Suprapubic skin (tissue), 4 donors: ENCODE results near the gene RASGEF1C. TPM values are rescaled to one million over a fixed set of nuclear protein-coding genes. Genes with fewer than 3 reads are reported as not detected.

Experiments used
- DNase-seq, 2 donors: peaks; one replicate each; pipeline ENCODE4 v3.0.0-alpha.2; 2019; ENCODE audit warnings: low spot score in 2 of 2
- H3K27ac ChIP-seq: fragments of 200-600 bp; sonication (generic); one replicate; pipeline ENCODE4 v1.5.1; 2019
- H3K27me3 ChIP-seq: fragments of 200-600 bp; sonication (generic); one replicate; pipeline ENCODE4 v1.5.1; 2019
- H3K36me3 ChIP-seq: fragments of 200-600 bp; sonication (generic); one replicate; pipeline ENCODE4 v1.5.1; 2019
- H3K4me1 ChIP-seq: fragments of 200-600 bp; sonication (generic); one replicate; pipeline ENCODE4 v1.5.1; 2019
- H3K4me3 ChIP-seq: fragments of 200-600 bp; sonication (generic); one replicate; pipeline ENCODE4 v1.5.1; 2019; ENCODE audit warnings: mild to moderate bottlenecking
- H3K9me3 ChIP-seq: fragments of 200-600 bp; sonication (generic); one replicate; pipeline ENCODE4 v1.5.1; 2019
- EP300 ChIP-seq: sonication (generic); formaldehyde crosslinking; IDR thresholded peaks from one replicate; pipeline ENCODE4 v1.6.1; 2017; ENCODE audit warnings: antibody characterized with exemption
- POLR2A ChIP-seq, 2 donors: fragments of 450-650 bp; IDR thresholded peaks; one replicate each; pipeline ENCODE4 v1.6.1; 2017; ENCODE audit warnings: antibody characterized with exemption in 2 of 2, mild to moderate bottlenecking in 2 of 2, moderate library complexity in 2 of 2
- POLR2AphosphoS5 ChIP-seq, 3 donors: sonication (generic); formaldehyde crosslinking; IDR thresholded peaks; one replicate each; pipeline ENCODE4 v1.6.1; 2017; ENCODE audit warnings: antibody characterized with exemption in 3 of 3
- WGBS: methylation state at CpG from one replicate; pipeline ENCODE4 v1.1.5; 2018; 5-methylcytosine and 5-hydroxymethylcytosine counted together
- total RNA-seq, 4 donors: library from RNA; depleted of rRNA; stranded (reverse); fragments of >200 nt; gene quantifications; one replicate each; pipeline ENCODE4 v1.1.0, GENCODE V29; 2016
- TF ChIP-seq, protein P1 (sequence below), 2 donors: fragments of 200-600 bp in 1 of 2; fragments of 450-650 bp in 1 of 2; sonication (generic) in 1 of 2; IDR thresholded peaks; one replicate each; pipeline ENCODE4 v1.5.1; 2016 to 2019; ENCODE audit warnings: antibody characterized with exemption in 2 of 2, mild to moderate bottlenecking in 1 of 2, moderate library complexity in 1 of 2

Gene RASGEF1C
- total RNA-seq, 4 donors from 2014 or later, result 0.64 to 0.89 (median 0.81) TPM

DNA sequence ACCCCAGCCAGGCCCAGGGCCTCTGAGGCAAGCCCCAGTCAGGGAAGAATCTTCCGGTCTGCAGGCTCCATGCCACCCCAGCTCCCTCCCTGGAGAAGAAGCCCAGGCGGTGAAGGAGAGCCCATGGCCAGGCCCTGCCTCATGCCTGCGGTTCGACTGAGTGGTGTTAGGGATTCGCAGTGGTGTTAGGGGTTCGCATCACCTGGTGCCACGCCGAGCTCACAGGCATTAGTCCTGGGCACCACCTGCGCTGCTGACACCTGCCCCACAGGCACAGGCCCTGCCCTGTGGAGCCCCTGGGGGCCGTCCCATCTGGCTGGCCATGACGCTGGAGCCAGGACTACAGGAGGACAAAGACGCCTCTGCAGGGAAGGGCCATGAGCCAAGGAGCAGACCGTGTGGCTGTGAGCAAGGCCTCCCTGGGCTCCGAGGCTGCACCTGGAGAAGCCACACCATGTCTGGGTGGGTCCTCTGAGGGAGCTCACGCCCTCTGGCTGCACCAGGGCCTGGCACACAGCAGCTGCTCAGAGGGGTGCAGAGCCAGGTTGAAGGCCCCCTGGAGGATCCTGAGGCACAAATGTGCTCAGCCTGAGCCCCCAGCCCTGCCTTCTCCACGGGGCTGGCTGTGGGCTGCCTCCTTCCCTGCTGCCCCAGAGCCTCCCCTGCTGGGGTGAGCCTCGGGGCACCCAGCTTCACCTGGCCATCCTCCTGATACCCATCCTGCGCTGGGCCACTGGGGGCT lies 109.8 kb downstream of the RASGEF1C start:
- no peak for TF ChIP-seq EP300
- no peak for TF ChIP-seq POLR2A (IDR thresholded peaks at IDR 0.05)
- no peak for TF ChIP-seq POLR2AphosphoS5 (IDR thresholded peaks at IDR 0.05)
- TF ChIP-seq, protein P1, sequence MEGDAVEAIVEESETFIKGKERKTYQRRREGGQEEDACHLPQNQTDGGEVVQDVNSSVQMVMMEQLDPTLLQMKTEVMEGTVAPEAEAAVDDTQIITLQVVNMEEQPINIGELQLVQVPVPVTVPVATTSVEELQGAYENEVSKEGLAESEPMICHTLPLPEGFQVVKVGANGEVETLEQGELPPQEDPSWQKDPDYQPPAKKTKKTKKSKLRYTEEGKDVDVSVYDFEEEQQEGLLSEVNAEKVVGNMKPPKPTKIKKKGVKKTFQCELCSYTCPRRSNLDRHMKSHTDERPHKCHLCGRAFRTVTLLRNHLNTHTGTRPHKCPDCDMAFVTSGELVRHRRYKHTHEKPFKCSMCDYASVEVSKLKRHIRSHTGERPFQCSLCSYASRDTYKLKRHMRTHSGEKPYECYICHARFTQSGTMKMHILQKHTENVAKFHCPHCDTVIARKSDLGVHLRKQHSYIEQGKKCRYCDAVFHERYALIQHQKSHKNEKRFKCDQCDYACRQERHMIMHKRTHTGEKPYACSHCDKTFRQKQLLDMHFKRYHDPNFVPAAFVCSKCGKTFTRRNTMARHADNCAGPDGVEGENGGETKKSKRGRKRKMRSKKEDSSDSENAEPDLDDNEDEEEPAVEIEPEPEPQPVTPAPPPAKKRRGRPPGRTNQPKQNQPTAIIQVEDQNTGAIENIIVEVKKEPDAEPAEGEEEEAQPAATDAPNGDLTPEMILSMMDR (IDR thresholded peaks at IDR 0.05), result no peak
- Histone ChIP-seq H3K27me3 (no peaks in the 10 kb centered on the region), H3K4me1 (no peaks in the 10 kb centered on the region), H3K36me3 (no peaks in the 10 kb centered on the region), H3K9me3 (no peaks in the 10 kb centered on the region), H3K4me3 (no peak overlapping the region), H3K27ac (no peak overlapping the region)
- 90% methylated on average over 7 of the region's 18 CpGs for WGBS
- peak in 1 of 2 donors; percentile 68 for DNase-seq

DNA sequence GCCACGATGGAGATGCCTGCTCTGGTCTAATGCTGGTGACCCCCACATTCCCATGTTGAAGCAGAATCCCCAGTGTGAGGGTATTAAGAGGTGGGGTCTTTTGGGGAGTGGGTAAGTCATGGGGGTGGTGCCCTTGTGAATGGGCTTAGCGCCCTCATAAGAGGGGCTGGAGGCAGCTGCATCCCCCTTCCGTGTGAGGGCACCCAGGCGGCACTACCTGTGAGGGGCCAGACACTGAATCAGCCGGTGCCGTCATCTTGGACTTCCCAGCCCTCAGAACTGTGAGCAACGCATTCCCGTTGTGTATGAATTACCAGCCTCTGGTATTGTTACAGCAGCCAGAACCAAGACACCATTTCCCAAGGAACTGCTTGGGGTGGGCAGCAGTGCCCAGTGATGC lies 110.5 kb downstream of the RASGEF1C start:
- TF ChIP-seq, protein P1 (IDR thresholded peaks at IDR 0.05), result no peak
- TF ChIP-seq EP300 (no peak), POLR2A (IDR thresholded peaks at IDR 0.05) (no peak), POLR2AphosphoS5 (IDR thresholded peaks at IDR 0.05) (no peak)
- no peak for DNase-seq
- H3K36me3 ChIP-seq, result no peaks in the 10 kb centered on the region
- 91% methylated on average over 8 of the region's 8 CpGs for WGBS
- no peaks in the 10 kb centered on the region for H3K9me3 ChIP-seq
- H3K4me3 ChIP-seq, result no peak overlapping the region
- H3K4me1 ChIP-seq, result no peaks in the 10 kb centered on the region
- H3K27ac ChIP-seq, result no peak overlapping the region
- no peaks in the 10 kb centered on the region for H3K27me3 ChIP-seq

GRCh38 chr5:180097926-180098325 lies 111.1 kb downstream of the RASGEF1C start:
- DNase-seq, result peak in 1 of 2 donors; percentile 45
- no peaks in the 10 kb centered on the region for H3K27me3 ChIP-seq
- no peak overlapping the region for H3K4me3 ChIP-seq
- H3K36me3 ChIP-seq, result no peaks in the 10 kb centered on the region
- WGBS, result 80% methylated on average over 3 of the region's 5 CpGs
- H3K4me1 ChIP-seq, result no peaks in the 10 kb centered on the region
- no peak overlapping the region for H3K27ac ChIP-seq
- no peaks in the 10 kb centered on the region for H3K9me3 ChIP-seq
- TF ChIP-seq, protein P1 (IDR thresholded peaks at IDR 0.05), result no peak
- no peak for TF ChIP-seq EP300
- no peak for TF ChIP-seq POLR2A (IDR thresholded peaks at IDR 0.05)
- TF ChIP-seq POLR2AphosphoS5 (IDR thresholded peaks at IDR 0.05), result no peak

- no peak for TF ChIP-seq POLR2AphosphoS5 (IDR thresholded peaks at IDR 0.05)
- no peak overlapping the region for H3K4me3 ChIP-seq
- peak in 1 of 2 donors; percentile 48 for DNase-seq
- 89% methylated on average over 10 of the region's 11 CpGs for WGBS
- H3K27ac ChIP-seq, result no peak overlapping the region
- no peaks in the 10 kb centered on the region for H3K36me3 ChIP-seq
- H3K4me1 ChIP-seq, result no peaks in the 10 kb centered on the region
- no peaks in the 10 kb centered on the region for H3K9me3 ChIP-seq
- H3K27me3 ChIP-seq, result no peaks in the 10 kb centered on the region
These were observed 111.7 kb downstream of the RASGEF1C start for GRCh38 chr5:180097163-180097894.

GRCh38 chr5:180096616-180097015 lies 112.4 kb downstream of the RASGEF1C start:
- TF ChIP-seq POLR2A (IDR thresholded peaks at IDR 0.05) (no peak), POLR2AphosphoS5 (IDR thresholded peaks at IDR 0.05) (no peak), EP300 (no peak)
- TF ChIP-seq, protein P1 (IDR thresholded peaks at IDR 0.05), result no peak
- 80% methylated on average over 9 of the region's 10 CpGs for WGBS

More at GRCh38 chr5:180096616-180097015, 112.4 kb downstream of the RASGEF1C start:
- peak in 1 of 2 donors; percentile 44 for DNase-seq
- Histone ChIP-seq H3K4me3 (no peak overlapping the region), H3K9me3 (no peaks in the 10 kb centered on the region), H3K36me3 (no peaks in the 10 kb centered on the region), H3K27me3 (no peaks in the 10 kb centered on the region), H3K4me1 (no peaks in the 10 kb centered on the region), H3K27ac (no peak overlapping the region)
